Choroid plexus epithelial cell (primary cell): Measurements from ENCODE around the gene RNF17.

Experiments used
- DNase-seq: peaks from one replicate; pipeline ENCODE4 v3.0.0-alpha.2; 2010; ENCODE audit warnings: low read depth
- H3K4me3 ChIP-seq: 2 replicates; pipeline ENCODE4 v1.5.1; 2011; ENCODE audit warnings: low read depth, mild to moderate bottlenecking, control low read depth, low read length, moderate library complexity
- CTCF ChIP-seq: conservative IDR thresholded peaks from 2 replicates; pipeline ENCODE4 v1.5.1; 2011; ENCODE audit warnings: low read depth, mild to moderate bottlenecking, control low read depth, inconsistent platforms, low read length, moderate library complexity

The RNF17 gene

GRCh38 chr13:24910502-24911132 is 146.6 kb downstream of the RNF17 start:
- TF ChIP-seq CTCF: no peak
- peak; percentile 6 for DNase-seq
- no peak overlapping the region for H3K4me3 ChIP-seq

- no peak overlapping the region for H3K4me3 ChIP-seq
- DNase-seq: peak; percentile 58
- no peak for TF ChIP-seq CTCF
Observed at GRCh38 chr13:24911133-24911908, 147.4 kb downstream of the RNF17 start.

- DNase-seq: no peak
- no peak for TF ChIP-seq CTCF
- no peak overlapping the region for H3K4me3 ChIP-seq
Observed at GRCh38 chr13:24916464-24916863, 152.5 kb downstream of the RNF17 start.

GRCh38 chr13:24921003-24921402 is 157.0 kb downstream of the RNF17 start:
- no peak overlapping the region for H3K4me3 ChIP-seq
- no peak for DNase-seq
- TF ChIP-seq CTCF: no peak

GRCh38 chr13:24921881-24922280 is 157.9 kb downstream of the RNF17 start:
- no peak for DNase-seq
- H3K4me3 ChIP-seq: peak overlapping the region; percentile 95
- TF ChIP-seq CTCF: no peak

GRCh38 chr13:24922387-24922744 is 158.4 kb downstream of the RNF17 start:
- DNase-seq: peak; percentile 40
- peak overlapping the region; percentile 95 for H3K4me3 ChIP-seq
- TF ChIP-seq CTCF: no peak
